ACHN (cell line): ENCODE data around the gene ZFPM1.

Source experiments
- DNase-seq: peaks from one replicate; pipeline ENCODE4 v3.0.0-alpha.2; 2015
- in situ Hi-C: cut with HindIII; loops from 2 replicates; pipeline ENCODE4 v1.10.0; 2017; ENCODE audit warnings: low sequenced_read_pairs, low pct_ligation_motif_present, low pct_unique_long_range_greater_than_20kb

The ZFPM1 gene

GRCh38 chr16:88526008-88526905, 73.2 kb downstream of the ZFPM1 start:
- DNase-seq: no peak
- in situ Hi-C loops: loop anchor here (25.0 kb wide), 1 partner anchor 89 kb away; no protein-coding TSS in a partner anchor

- in situ Hi-C loops: loop anchor here (25.0 kb wide), 1 partner anchor 90 kb away; no protein-coding TSS in a partner anchor
- no peak for DNase-seq
Measured at GRCh38 chr16:88526906-88527185, 73.8 kb downstream of the ZFPM1 start.

GRCh38 chr16:88527186-88527936, 74.3 kb downstream of the ZFPM1 start:
- in situ Hi-C loops: loop anchor here (25.0 kb wide), 1 partner anchor 90 kb away; no protein-coding TSS in a partner anchor

GRCh38 chr16:88527937-88528743, 75.1 kb downstream of the ZFPM1 start:
- no peak for DNase-seq
- in situ Hi-C loops: loop anchor here (25.0 kb wide), 1 partner anchor 91 kb away; no protein-coding TSS in a partner anchor

More at GRCh38 chr16:88527186-88527936, 74.3 kb downstream of the ZFPM1 start:
- DNase-seq: peak; percentile 74

GRCh38 chr16:88528902-88529318, 75.8 kb downstream of the ZFPM1 start:
- in situ Hi-C loops: loop anchor here (25.0 kb wide), 1 partner anchor 92 kb away; no protein-coding TSS in a partner anchor

GRCh38 chr16:88529596-88529995, 76.5 kb downstream of the ZFPM1 start:
- in situ Hi-C loops: loop anchor here (25.0 kb wide), 1 partner anchor 92 kb away; no protein-coding TSS in a partner anchor
- DNase-seq: no peak

More at GRCh38 chr16:88528902-88529318, 75.8 kb downstream of the ZFPM1 start:
- no peak for DNase-seq

GRCh38 chr16:88530051-88530857, 77.2 kb downstream of the ZFPM1 start:
- no peak for DNase-seq
- in situ Hi-C loops: loop anchor here (25.0 kb wide), 1 partner anchor 93 kb away; no protein-coding TSS in a partner anchor

GRCh38 chr16:88530858-88531203, 77.8 kb downstream of the ZFPM1 start:
- no peak for DNase-seq
- in situ Hi-C loops: loop anchor here (25.0 kb wide), 1 partner anchor 94 kb away; no protein-coding TSS in a partner anchor

- in situ Hi-C loops: loop anchor here (25.0 kb wide), 1 partner anchor 94 kb away; no protein-coding TSS in a partner anchor
- DNase-seq: no peak
Measured at GRCh38 chr16:88531346-88531745, 78.3 kb downstream of the ZFPM1 start.

- DNase-seq: no peak
- in situ Hi-C loops: loop anchor here (25.0 kb wide), 1 partner anchor 95 kb away; no protein-coding TSS in a partner anchor
Measured at GRCh38 chr16:88531931-88532433, 78.9 kb downstream of the ZFPM1 start.

GRCh38 chr16:88532434-88533241, 79.6 kb downstream of the ZFPM1 start:
- DNase-seq: no peak
- in situ Hi-C loops: loop anchor here (25.0 kb wide), 1 partner anchor 95 kb away; no protein-coding TSS in a partner anchor

GRCh38 chr16:88533381-88533917, 80.4 kb downstream of the ZFPM1 start:
- no peak for DNase-seq
- in situ Hi-C loops: loop anchor here (25.0 kb wide), 1 partner anchor 96 kb away; no protein-coding TSS in a partner anchor

GRCh38 chr16:88533932-88534637, 81.0 kb downstream of the ZFPM1 start:
- peak; percentile 80 for DNase-seq
- in situ Hi-C loops: loop anchor here (25.0 kb wide), 1 partner anchor 97 kb away; no protein-coding TSS in a partner anchor

- in situ Hi-C loops: loop anchor here (25.0 kb wide), 1 partner anchor 97 kb away; no protein-coding TSS in a partner anchor
- peak; percentile 60 for DNase-seq
Measured at GRCh38 chr16:88534638-88535190, 81.6 kb downstream of the ZFPM1 start.

GRCh38 chr16:88535191-88535856, 82.2 kb downstream of the ZFPM1 start:
- no peak for DNase-seq
- in situ Hi-C loops: loop anchor here (25.0 kb wide), 1 partner anchor 98 kb away; no protein-coding TSS in a partner anchor
